HCEC 1CT (cell line): ENCODE results near the gene PHAX.
"Not testable (repeated sequence)": the region's sequence is repeated elsewhere in the genome, so short reads cannot be mapped to it uniquely, and the experiment has no call there.

Source experiments
- DNase-seq: peaks from one replicate; pipeline ENCODE4 v3.0.0-alpha.2; 2017

PHAX gene

DNA sequence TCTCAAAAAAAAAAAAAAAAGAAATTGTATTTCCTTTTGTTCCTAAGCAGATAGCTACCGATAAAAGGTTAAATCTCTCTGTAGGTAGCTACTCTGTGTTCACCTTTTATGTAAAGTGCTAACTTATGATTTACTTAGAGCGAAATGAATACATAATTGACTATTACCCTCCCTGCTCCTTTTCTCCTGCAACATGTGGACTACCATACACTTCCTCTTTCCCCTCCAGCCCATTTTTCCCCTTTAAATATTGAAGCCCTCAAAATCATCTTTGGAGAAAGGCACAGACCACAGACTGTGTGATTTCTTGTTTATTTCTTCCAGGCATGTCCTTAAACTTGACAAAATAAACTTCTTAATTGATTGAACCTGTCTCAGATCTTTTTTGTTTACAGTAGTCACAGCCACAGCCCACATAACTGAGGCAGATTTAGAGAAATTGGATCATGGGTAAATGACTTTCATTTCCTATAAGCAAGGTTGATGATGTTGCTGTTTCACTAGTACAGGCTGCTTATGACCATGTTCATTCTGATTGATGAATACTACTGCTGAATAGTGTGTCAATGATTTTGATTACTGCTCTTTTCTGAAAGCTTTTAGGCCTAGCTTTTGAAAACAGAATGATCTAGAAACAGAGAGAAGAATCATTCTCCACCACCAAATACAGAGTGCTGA is 59.2 kb downstream of the PHAX start:
- no peak for DNase-seq

DNA sequence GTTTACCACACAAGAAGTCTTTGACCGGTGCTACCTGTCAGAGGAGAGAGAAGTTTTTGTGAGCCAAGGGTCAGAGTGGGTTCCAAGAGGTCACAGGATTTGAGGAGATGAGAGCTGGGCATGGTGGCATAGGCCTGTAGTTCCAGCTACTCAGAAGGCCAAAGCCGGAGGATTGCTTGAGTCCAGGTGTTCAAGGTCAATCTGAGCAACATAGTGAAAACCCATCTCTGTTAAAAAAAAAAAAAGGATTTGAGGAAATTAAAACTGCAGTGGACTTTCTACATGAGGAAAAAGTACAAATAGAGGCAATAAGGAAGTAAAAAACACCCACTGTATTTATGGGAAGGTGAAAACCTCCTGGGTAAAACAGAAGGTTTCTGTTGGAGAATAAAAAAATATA is 63.8 kb downstream of the PHAX start:
- no peak for DNase-seq

DNA sequence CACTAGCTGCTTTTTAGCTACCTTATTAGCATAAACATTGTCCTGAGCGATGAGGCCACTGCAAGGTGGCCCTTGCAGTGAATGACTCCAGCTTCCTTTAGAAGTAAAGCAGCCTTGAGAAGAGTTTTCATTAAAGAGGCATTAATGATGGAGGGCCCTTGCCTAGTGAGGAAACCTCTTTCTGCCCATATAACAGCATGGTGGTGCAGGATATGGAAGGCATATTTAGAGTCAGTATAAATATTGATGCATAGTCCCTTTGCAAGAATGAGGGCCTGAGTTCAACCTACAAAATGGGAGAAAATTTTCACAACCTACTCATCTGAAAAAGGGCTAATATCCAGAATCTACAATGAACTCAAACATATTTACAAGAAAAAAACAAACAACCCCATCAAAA is 69.4 kb downstream of the PHAX start:
- not testable (repeated sequence) for DNase-seq

DNA sequence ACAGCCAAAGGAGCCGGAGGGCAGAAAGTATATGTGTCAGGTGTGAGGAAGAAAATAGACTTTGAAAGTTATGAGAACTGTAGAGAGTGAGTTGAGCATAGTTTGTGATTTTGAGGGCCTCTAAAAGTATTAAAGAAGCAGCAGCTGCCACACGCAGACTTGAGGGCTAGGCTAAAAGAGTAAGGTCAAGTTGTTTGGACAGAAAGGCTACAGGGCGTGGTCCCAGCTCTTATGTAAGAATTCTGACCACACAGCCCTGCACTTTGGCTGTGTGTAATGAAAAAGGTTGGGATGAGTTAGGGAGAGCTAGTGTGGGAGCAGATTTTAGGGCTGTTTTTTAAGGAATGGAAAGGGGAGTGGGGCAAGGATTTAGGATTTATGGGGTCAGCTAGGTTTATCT is 70.9 kb downstream of the PHAX start:
- not testable (repeated sequence) for DNase-seq

DNA sequence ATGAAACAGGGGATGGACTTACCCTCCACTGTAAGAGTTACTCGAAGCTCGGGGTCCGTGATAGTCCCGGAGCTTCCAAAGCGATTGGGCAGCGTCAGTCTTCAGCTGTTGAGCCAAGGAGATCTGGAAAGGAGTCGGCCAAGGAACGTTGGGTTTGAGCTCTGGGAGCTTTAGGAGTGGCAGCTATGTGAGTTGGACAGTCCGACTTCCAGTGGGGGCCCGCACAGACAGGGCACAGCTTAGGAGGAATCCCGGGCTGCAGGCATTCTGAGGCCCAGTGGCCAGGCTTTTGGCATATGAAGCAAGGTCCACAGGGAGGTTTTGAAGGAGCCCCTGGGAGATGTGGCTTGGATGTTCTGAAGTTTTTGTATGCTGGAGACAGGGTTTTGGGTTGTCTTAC is 72.7 kb downstream of the PHAX start:
- no peak for DNase-seq

DNA sequence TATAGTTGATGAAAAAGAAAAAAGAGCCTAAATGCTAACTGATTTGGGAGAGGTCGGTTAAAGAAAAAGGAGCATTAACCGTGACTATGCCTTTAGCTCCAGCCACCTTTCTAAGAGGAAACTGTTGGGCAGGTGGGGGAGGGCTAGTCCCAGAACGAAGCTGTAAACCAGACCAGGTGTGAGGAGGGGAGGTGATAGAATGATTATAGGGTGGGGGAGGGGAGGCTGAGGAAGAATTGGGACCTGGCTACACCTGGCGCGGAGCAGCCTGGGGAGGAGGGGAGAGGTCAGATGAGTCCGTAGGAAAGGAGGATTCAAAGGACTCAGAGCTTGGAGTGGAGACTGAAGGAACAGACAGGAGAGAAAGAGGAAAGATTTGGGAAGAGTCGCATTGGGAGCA is 73.4 kb downstream of the PHAX start:
- DNase-seq, result no peak

DNA sequence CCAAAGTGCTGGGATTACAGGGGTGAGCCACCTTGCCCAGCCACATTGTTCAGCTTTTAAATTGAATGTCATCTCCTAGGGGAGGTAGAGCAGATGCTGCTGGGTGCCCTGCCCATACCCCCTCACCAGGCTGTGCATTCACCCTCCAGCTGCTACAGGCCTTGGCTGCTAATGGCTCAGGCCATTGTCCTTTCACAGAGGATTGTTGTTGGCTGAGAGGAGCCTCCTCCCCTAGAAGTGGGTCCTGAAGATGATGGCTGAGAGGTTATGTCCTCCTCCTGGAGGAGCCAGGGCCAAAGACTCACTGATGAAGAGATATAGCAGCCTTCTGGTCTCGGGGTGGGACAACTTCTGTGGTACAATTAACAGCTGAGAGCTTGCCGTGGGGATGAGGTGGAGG is 74.6 kb downstream of the PHAX start:
- DNase-seq, result no peak

DNA sequence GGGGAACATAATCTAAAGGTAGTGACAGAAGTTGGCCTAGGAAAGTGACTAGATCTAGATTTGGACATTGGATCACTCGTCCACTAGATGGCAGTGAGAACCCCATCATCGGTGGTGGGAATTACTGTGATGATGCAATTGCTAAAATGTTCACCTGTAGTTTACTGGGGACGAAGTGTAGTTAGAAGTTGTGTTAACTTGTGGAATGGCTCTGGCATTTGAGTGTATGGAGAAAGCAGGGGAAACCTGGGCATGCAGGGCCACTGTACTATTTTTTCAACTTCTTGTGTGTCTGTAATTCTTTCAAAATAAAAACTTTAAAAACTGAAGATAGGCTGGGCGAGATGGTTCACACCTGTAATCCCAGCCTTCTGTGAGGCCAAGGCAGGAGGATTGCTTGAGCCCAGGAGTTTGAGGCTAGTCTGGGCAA is 75.5 kb downstream of the PHAX start:
- peak; percentile 57 for DNase-seq
